Activated T-helper 9 cell treated with anti-CD3 and anti-CD28 coated beads, Interleukin-2, amount 50 U/mL, for 16 hours (primary cell): ENCODE results near the gene WDSUB1.
A peak's percentile ranks its signal among the peaks of the same experiment; 100 is the strongest.

ENCODE experiments used
- DNase-seq: peaks from one replicate; pipeline ENCODE4 v3.0.0-alpha.2; 2020; ENCODE audit warnings: low read depth

WDSUB1 gene

GRCh38 chr2:159285929-159286708 is at the start of gene WDSUB1:
Gene WDSUB1, minus strand, starts transcription at chr2:159286703. Its CDS starts 3,634 bp downstream, at chr2:159283069.
- peak; percentile 21 for DNase-seq

- DNase-seq, result no peak
Observed at GRCh38 chr2:159326569-159327255, 40.2 kb upstream of the WDSUB1 start.

- no peak for DNase-seq
Observed at GRCh38 chr2:159322419-159322818, 35.9 kb upstream of the WDSUB1 start.

GRCh38 chr2:159317392-159318088 is 31.0 kb upstream of the WDSUB1 start:
- DNase-seq, result no peak

- DNase-seq, result no peak
Observed at GRCh38 chr2:159307942-159308341, 21.4 kb upstream of the WDSUB1 start.

GRCh38 chr2:159300586-159300985 is 14.1 kb upstream of the WDSUB1 start:
- DNase-seq, result no peak

- no peak for DNase-seq
Observed at GRCh38 chr2:159298967-159299366, 12.5 kb upstream of the WDSUB1 start.

- no peak for DNase-seq
Observed at GRCh38 chr2:159297042-159297707, 10.7 kb upstream of the WDSUB1 start.

- DNase-seq, result no peak
Observed at GRCh38 chr2:159292157-159292556, 5.7 kb upstream of the WDSUB1 start.

- no peak for DNase-seq
Observed at GRCh38 chr2:159290289-159290907, 3.9 kb upstream of the WDSUB1 start.

- DNase-seq, result no peak
Observed at GRCh38 chr2:159287733-159288132, 1.2 kb upstream of the WDSUB1 start.

GRCh38 chr2:159286709-159287441 is 372 bp upstream of the WDSUB1 start:
- peak; percentile 98 for DNase-seq

- no peak for DNase-seq
Observed at GRCh38 chr2:159285433-159285832, 1.1 kb downstream of the WDSUB1 start.

GRCh38 chr2:159283529-159283928 is 3.0 kb downstream of the WDSUB1 start:
- no peak for DNase-seq

GRCh38 chr2:159281002-159281401 is 5.5 kb downstream of the WDSUB1 start:
- DNase-seq, result no peak

- no peak for DNase-seq
Observed at GRCh38 chr2:159279700-159280099, 6.8 kb downstream of the WDSUB1 start.

- DNase-seq, result no peak
Observed at GRCh38 chr2:159275111-159275510, 11.4 kb downstream of the WDSUB1 start.

GRCh38 chr2:159272156-159272555 is 14.3 kb downstream of the WDSUB1 start:
- no peak for DNase-seq

- DNase-seq, result no peak
Observed at GRCh38 chr2:159270744-159271379, 15.6 kb downstream of the WDSUB1 start.

- no peak for DNase-seq
Observed at GRCh38 chr2:159267921-159268320, 18.6 kb downstream of the WDSUB1 start.

GRCh38 chr2:159266554-159266953 is 19.9 kb downstream of the WDSUB1 start:
- DNase-seq, result no peak
